GM21723 (cell line): ENCODE measurements around the gene PGAP1.

ENCODE experiments used
- ATAC-seq: cut with Tn5 transposase; IDR thresholded peaks from one replicate; pipeline ENCODE4 v1.9.1; 2021; ENCODE audit warnings: mild to moderate bottlenecking, moderate library complexity; ENCODE audit not compliant: unreplicated experiment

Gene PGAP1

GRCh38 chr2:196900843-196901242 lies 25.7 kb downstream of the PGAP1 start:
- ATAC-seq, result no peak

- ATAC-seq, result no peak
Observed at GRCh38 chr2:196899976-196900375, 26.5 kb downstream of the PGAP1 start.

DNA sequence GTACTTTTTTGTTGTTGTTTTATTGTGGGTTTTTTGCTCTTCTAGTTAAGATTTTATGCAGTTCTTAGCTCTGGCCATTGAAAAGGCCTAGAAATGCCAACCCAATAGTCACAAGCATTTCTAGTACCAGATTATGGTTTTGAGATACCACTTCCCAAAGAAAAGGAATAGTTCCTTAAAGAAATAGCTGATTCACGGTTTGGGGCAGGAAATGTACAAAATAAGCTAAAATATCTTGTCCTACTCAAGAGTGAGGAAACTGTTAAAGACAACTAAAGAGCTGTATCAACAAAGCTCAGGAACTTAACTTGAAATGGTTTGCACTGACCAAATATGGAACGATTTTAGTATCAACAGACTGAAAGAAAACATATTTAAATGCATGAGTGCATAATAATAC lies 35.4 kb downstream of the PGAP1 start:
- no peak for ATAC-seq

- ATAC-seq, result no peak
Observed at GRCh38 chr2:196887431-196887830, 39.1 kb downstream of the PGAP1 start.

DNA sequence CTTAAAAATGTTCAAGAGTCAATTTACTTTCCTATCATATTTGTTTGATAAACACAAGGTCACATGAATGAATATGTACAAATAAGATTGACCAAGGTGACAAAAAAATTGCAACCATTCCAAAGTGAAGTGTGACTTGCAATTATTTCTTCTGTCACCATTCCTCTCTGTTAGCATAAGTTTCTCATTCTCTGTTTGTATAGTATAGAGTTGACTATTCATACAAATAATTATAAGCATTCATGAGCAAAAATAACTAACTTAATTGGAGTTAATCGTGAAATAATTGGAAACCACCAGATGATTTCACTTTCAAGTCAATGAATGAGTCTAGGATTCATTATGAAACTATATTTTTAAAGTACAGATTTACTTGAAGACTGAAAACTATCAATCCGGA lies 42.1 kb downstream of the PGAP1 start:
- ATAC-seq, result no peak

GRCh38 chr2:196876364-196876763 lies 50.1 kb downstream of the PGAP1 start:
- ATAC-seq, result no peak

DNA sequence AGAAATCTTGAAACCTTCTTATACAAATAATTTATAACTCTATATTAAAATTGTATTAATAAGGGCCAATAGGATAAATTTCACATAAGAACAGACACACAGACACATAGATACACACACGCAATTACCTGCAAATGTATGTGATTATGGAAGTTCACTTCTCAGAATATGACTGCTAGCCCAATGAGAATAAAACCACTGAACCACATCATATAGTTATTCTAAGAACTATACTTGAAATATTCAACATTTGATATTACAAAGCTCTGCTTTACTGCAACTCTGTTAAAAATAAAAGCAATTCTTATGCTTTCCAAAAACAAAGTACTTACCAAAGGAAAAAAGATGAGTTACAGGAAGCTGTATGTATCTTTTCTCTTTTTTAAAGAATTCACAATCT lies 51.1 kb downstream of the PGAP1 start:
- no peak for ATAC-seq

- ATAC-seq, result no peak
Observed at GRCh38 chr2:196873511-196873910, 53.0 kb downstream of the PGAP1 start.

GRCh38 chr2:196854629-196855028 lies 71.9 kb downstream of the PGAP1 start:
- ATAC-seq, result no peak

DNA sequence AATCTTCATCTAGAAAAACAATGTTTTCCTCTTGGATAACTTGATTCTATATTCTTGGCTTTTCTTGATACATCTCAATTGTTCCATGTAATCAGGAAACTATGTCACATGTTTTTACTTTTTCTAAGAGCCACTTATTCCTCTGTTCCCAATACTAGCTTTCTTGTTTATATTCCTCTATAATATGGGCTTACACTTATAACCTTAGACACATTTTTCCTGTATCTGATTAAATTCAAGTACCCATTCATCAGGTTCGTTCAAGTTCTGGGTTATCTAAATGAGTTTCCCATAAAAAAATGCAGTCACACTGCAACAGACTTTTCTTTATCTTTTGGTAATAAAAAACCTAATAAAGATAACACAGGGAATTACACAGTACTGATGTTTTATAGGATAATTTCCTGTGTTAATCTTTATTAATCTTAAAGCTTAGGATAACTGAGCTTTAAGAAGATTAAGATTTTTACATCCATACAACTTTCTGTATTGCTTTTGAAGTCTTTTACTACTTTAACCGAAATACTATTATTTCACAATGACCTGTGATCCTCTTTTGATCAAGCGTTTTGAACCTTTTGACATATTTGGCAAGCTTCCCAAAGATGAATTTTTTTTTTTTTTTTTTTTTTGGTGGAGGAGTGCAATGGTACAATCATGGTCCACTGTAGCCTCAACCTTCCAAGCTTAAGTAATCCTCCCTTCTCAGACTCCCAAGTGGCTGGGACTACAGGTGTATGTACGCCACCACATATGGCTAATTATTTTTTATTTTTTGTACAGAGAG lies 73.0 kb downstream of the PGAP1 start:
- no peak for ATAC-seq

DNA sequence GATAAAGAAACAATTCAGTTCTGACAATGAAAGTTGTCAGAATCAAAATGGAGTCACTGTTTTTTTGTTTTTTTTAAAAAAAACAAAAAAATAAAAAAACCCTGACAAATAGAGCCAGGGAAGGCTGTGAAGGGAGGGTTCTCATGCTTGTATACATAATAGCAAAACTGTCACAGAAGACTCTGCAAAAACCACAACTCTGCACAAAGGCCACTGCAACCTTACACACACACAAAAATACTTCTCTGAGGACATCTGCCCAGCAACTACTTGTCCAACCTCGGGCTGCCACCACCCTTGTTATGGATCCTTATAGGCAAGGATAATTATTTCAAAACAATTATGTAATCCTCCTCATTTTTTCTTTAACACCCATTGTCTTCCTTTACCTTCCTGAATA lies 75.4 kb downstream of the PGAP1 start:
- ATAC-seq, result no peak

DNA sequence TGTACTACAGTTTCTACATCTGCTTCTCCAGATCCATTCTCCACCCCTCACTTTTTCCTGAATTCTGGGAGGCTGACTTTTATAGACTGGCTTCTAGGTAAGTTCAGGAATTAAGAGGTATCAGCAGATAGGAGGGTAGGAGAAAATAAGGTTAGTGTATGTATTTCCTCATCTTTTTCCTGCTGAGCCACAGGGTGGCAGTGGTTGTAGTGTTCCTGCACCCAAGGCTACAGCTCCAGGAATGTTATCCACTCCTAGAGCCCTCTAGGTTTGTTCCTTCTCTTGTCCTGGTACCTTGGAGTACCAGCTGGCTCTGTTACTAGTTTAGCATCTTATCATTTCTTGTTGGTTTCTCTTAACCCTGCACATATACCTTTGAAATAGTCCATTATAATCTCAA lies 76.6 kb downstream of the PGAP1 start:
- ATAC-seq, result no peak

- ATAC-seq, result no peak
Observed at GRCh38 chr2:196846295-196846694, 80.2 kb downstream of the PGAP1 start.

DNA sequence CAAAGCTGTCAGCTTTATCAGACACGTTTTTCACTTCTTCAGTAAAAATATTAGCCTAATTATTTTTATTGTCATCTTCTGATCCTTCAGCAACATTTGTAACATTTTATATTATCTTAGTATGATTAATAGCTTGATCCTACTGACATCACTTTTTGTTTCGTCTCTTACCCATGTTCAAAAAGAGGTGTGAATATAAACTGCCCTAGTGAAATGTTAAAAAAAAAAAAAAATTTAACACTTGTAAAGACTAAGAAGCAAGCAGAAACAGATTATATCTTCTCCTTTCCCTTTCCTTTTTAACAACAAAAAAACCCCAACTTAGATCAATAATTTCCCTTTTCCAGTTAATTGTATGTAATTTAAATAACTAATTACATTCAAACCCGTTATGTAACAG lies 81.1 kb downstream of the PGAP1 start:
- no peak for ATAC-seq

DNA sequence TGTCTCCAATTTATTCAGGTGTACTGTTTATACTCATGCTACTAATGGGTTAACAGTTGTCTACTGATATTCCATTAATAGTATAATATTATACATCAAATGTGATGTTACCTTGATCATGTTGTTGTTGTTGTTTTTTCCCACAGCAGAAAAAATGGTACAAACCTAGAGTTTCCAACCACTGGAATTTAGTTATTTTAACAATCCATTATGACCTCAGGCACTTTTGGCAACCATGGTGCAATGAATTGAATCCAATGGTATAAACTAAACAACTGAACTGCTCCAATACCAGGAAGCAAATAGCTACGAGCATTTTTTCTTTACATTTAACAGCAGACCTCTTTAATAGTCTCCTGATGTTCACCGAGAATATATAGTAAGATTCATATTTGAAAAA lies 86.3 kb downstream of the PGAP1 start:
- no peak for ATAC-seq

- ATAC-seq, result no peak
Observed at GRCh38 chr2:196839574-196839973, 86.9 kb downstream of the PGAP1 start.

DNA sequence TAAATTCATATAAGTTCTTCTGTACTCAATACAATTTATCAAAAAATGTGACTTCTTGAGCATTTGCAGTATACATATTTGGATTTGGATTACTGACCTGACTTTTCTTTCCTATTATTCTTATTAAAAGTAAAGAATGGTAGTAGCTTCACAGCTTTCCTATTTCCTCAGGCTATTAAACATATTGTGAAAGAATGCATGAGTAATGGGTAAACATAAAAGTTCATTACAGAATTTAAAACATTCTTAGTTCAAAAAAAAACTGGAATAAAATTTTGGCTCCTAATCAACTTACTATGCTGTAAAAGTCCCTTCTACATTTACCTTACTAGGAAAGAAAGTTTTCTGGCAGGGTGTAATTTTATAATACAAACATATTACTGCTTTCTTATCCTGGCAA lies 90.1 kb downstream of the PGAP1 start:
- no peak for ATAC-seq

DNA sequence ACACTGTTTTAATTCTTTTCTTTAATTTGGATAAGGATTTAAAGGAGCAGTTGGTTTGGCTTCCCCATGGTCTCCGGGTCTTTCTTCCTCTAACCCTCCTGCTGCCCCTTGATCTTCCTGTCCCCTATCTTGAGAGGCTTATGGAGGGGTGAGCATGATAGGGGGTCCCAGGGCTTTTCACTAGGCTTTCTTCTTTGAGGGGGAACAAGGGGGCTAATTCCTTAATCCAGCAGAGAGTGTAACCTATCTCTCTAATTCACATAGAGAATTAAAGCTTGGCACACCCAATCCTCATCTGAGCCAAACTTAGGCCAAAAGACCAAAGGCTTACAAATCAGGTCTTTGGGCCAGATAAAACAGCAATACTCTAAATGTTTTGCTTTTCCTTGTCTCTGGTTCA lies 95.8 kb downstream of the PGAP1 start:
- ATAC-seq, result no peak

DNA sequence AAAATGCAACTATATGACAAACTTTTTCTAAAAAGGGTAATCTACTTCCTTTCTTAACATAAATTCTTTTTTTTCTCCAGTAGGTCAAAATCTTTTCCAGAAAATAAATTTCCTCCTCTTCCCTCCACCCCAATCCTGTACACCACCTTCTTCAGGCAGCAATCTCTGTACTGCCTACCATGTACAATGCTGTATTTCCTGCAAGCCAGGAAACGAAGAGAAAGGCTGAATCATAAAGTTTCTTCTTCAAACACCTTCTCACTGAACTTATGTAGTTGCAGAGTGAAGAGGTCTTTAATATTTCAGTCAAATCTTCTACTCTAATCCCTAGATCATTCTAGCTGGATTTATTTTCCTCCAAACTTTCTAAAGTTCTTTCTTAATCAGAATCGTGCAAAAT lies 99.2 kb downstream of the PGAP1 start:
- no peak for ATAC-seq

DNA sequence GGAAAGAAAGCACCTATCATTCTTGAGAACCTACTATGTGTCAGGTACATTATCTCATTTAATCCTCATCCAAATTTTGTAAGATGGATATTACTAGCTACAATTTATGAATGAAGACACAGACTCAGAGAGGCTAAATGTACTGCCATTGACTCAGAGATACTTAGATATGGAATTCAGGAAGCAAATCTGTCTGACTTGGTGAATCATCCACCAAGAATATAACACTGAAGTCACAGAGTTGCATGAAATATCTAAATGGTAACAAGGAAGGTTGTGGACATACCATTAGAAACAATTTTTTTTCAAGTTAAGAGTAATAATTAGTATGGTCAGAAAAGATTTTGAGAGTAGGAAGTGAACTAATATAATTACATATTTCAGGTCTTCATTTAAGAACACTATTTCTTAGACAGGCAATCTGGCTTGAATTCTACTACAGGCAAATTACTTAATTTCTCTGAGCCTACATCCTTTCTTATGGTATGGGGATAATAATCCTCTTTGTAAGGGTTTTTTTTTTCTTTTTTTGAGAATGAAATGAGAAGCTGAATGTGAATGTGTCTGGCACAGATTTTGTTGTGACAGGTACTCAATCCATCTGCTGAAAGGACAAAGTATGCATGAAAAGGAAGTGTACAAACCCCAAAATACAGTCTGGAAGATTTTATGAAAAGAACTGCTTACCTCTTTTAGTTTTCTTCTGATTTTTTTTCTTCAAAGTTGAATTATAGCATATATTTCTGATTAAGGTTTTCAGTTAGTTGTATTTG lies 102.6 kb downstream of the PGAP1 start:
- ATAC-seq, result no peak

DNA sequence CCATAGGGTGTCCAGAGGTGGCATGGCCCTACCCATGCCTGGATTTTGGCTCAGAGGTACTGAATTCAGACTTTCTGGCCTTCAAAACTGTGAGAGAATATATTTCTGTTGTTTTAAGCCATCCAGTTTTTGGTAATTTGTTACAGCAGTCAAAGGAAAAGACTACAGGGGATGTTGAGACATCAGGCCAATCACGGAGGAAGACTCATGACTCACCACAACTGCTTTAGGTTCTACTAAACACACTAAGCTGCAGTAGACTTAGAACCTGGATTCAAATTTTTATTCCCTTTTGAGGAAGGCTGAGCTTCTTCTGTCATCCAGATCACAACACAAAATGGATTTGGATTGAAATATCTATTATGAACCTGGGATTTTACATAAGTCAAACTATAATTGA lies 105.3 kb downstream of the PGAP1 start:
- ATAC-seq, result no peak

DNA sequence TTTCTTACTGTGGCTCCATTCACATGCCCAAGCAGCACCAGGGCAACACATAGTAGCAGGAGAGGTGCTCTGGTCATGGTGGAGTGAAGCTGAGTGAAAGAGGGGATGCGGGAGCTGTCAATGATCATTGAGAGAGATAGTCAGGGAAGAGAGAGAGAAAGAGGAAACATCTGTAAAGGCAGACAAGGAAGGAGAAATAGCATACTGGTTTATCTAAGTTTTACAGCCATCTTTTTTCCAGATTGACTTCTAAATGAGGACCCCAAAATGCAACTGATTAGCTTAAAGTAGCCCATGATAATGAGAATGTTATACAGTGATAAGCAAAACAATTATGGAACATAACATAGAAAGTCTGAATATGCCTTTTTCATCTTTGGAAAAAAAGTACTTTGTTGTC lies 117.2 kb downstream of the PGAP1 start, which contains the start of gene C2orf66:
Gene C2orf66 (minus strand): TSS at position 96 of the 400 bp plus-strand sequence. CDS start 19 bp downstream, at position 77.
- ATAC-seq, result no peak
